SIG-M5 (cell line): ENCODE data around the gene PRDX3.
"Not testable (repeated sequence)": the region's sequence is repeated elsewhere in the genome, so short reads cannot be mapped to it uniquely, and the experiment has no call there.

Experiments used
- DNase-seq: peaks from one replicate; lab custom pipeline; 2025; lab: John Stamatoyannopoulos, UW

Gene PRDX3

GRCh38 chr10:119165171-119166117, 13.2 kb downstream of the PRDX3 start, which contains the start of gene SFXN4:
Gene SFXN4 (minus strand): TSS chr10:119165714. CDS start chr10:119165647, 67 bp downstream.
- no peak for DNase-seq

GRCh38 chr10:119162452-119163092, 16.0 kb downstream of the PRDX3 start:
- no peak for DNase-seq

GRCh38 chr10:119161680-119162451, 16.7 kb downstream of the PRDX3 start:
- DNase-seq, result no peak

GRCh38 chr10:119159332-119159731, 19.3 kb downstream of the PRDX3 start:
- no peak for DNase-seq

DNA sequence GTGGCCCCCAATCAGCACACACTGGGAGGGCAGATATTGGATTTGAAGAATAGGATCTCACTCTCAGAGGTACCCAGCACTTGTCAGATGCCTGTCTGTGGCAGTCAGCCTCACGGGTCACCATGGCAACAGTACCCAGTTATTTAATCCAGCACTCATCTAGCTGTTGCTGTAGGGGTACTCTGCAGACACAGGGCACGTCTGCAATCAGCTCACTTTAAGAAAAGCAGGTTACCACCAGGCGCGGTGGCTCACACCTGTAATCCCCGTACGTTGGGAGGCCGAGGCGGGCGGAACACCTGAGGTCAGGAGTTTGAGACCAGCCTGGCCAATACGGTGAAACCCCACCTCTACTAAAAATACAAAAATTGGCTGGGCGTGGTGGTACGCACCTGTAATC, 25.0 kb downstream of the PRDX3 start:
- DNase-seq, result no peak

DNA sequence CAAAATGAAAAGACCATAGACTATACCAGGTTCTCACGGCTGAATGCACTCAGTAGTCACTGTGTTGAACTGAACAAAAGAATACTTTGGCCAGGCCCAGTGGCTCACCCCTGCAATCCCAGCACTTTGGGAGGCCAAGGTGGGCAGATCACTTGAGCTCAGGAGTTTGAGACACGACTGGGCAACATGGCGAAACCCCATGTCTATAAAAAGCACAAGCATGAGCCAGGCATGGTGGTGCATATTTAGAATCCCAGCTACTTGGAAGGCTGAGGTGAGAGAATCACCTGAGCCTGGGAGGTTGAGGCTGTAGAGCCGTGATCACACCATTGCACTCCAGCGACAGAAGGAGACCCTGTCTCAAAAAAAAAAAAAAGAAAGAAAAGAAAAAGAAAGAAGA, 25.6 kb downstream of the PRDX3 start:
- DNase-seq, result no peak

DNA sequence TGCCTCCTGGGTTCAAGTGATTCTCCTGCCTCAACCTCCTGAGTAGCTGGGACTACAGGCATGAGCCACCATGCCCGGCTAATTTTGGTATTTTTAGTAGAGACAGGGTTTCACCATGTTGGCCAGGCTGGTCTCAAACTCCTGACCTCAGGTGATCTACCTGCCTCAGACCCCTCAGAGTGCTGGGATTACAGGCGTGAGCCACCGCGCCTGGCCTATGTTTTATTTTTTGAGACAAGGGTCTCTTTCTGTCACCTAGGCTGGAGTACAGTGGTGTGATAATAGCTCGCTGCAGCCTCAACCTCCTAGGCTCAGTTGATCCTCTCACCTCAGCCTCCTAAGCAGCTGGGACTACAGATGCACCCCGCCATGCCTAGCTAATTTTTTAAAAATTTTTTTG, 27.0 kb downstream of the PRDX3 start:
- not testable (repeated sequence) for DNase-seq

DNA sequence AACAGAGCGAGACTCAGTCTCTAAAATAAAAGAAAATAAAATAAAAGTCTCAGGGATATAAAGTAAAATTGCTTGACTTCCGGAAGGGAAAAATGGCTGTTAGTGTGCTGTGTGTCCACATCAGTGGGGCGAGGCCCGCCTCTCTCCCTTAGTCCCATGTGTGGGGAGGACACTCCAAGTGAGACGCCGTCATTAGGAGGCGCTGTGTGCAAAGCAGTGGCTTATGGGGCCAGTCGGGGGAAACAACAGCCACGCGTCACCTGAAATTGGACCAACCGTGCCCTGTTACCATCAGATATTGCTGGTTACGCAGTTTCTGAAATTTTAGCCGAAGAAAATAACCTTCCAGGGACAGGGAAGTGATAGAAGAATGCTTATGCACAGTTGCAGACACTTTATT, 28.9 kb downstream of the PRDX3 start:
- DNase-seq, result no peak

DNA sequence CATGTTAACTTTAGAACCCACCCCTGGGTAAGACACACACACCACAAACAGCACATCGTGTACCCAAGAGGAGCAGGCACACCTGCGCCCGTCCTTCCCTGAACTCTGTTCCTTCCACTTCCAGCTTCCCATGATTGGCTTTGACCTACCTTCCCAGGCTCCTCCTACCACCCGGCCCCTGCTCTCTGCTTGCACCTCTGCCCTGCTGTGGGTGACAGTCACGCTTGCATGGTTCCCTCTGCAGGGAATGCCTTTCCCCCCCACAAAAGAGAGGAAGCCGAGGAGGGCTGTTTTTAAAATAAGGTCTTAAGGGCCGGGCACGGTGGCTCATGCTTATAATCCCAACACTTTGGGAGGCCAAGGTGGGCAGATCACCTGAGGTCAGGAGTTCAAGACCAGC, 29.5 kb downstream of the PRDX3 start:
- no peak for DNase-seq

DNA sequence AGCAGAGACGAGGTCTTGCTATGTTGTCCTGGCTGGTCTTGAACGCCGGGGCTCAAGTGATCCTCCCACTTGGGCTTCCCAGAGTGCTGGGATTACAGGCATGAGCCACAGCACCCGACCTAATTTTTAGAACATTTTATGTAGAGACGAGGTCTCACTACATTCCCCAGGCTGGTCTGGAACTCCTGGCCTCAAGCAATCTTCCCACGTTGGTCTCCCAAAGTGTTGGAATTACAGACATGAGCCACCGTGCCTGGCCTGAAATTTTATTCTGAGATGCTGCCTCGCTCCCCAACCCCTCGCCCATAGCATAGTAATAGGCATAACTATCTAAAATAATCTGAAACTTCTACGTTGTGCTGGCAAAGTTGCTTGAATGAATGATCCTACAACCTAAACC, 35.0 kb downstream of the PRDX3 start:
- no peak for DNase-seq

DNA sequence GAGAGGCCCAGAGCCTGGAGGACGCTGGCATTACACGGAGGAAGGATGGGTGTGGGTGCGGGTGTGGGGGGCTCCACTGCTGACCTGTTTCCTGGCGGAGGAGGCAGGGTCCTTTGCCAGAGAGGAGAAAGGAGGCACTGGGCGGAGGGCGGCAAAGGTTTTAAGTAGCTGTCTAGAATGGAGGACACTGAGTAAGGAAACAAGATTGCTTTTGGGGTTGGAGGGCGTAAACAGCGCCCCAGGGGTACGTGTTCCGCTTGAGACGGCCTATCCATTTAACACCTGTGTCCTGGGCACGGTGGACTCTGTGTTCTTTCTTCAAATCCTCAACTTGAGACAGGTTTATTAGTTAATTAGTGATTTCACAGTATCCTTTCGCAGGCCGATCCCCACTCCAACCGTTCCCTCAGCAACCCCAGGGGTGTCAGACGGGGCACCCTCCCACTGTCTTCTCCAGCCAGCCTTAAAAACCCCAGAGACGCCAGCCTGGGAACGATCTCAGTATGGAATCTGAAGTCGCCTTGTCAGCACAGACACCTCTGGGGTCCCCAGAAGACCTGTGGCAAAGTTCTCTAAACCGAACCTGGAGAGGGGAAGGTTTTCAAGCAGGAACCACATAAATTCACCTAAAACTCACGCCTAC, 37.9 kb downstream of the PRDX3 start:
- no peak for DNase-seq

DNA sequence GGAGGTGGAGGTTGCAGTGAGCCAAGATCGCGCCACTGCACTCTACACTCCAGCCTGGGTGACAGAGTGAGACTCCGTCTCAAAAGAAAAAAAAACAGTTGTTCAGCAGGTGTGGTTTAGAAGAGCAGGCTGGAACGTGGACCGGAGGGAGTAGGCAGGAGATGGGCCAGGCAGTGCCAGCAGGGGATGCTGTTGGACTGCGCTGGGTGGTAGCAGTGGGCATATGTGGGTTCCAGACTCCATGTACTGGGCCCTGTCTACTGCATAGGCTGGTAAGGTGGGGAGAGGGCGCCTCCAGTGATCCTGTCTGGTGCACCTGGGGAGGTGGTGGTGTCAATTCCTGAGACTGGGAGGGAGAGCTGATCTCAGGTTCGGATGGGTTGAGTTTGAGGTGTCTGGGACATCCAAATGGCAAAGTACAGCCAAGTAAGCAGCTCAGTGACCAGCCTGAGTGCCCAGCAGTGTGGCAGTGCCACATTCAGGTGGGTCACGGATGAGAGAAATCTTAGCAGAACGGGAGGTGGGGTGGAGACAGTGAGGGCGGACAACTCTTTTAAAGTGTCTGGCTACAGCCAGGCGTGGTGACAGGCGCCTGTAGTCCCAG, 39.0 kb downstream of the PRDX3 start:
- no peak for DNase-seq

DNA sequence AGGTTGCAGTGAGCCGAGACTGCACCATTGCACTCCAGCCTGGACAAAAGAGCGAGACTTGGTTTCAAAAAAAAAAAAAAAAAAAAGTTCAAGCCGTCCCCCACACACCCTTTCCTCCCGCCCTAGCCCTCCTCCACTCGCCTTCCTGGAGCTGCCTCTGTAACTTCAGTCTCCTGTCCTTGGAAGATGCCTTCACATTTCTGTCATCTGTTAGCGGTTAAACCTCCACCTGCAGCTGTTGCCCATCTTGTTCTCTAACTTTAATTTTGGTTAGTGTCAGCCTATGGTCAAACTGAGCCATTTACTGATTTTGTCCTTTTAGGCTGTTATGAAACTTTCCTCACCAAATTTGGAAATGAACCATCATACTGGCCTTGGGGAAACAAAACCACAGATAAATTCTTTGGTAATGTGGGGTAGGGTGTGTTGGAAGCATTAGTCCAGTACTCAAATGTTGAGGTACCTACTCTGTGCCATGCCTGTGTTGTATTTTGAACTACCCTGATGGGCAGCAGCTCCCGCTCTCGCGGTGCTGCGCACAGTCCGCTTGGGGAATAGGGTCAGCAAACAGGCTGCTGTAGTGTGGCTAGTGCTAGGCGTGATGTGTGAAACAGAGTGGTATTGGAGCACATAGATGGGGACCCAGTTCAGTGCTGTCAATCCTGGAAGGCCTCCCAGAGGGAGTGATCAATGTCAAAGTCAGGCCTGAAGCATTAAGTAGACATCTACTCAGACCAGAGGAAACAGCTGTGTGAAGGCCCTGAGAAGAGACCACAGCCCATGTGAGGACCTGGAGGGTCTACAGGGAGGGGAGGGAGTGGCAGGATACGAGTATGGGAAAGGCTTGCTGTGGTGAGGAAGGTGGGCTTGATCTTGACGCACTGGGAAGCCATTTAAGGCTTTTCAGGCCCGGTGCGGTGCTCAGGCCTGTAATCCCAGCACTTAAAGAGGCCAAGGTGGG, 40.0 kb downstream of the PRDX3 start:
- no peak for DNase-seq

DNA sequence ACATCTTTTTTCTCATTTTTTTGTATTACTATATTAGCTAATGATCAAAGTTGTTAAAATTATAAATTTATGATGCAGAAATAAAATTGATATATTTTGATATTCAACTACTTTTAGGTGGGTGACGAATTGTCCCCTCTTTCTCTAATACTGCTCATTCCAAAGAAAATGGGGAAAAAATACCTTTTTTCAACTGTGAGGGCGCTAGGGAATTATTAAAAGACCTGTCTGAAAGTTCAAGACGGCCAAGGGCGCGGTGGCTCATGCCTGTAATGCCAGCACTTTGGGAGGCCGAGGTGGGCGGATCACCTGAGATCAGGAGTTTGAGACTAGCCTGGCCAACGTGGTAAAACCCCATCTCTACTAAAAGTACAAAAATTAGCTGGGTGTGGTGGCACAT, 40.7 kb downstream of the PRDX3 start:
- not testable (repeated sequence) for DNase-seq

DNA sequence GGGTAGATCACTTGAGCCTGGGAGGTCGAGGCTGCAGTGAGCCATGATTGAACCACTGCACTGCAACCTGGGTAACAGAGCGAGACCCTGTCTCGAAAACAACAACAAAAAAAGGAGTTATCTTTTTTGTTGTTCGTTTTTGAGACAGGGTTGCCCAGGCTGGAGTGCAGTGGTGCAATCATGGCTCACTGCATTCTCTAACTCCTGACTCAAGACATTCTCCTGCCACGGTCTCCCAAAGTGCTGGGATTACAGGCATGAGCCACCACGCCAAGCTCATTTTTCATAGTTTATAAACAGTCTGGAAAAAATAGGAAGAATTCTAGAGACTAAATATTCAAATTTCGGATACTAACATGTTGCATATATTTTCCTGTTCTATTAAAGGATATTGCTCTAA, 42.5 kb downstream of the PRDX3 start:
- DNase-seq, result no peak

- DNase-seq, result peak; percentile 74
Observed at GRCh38 chr10:119135513-119135881, 43.1 kb downstream of the PRDX3 start.

GRCh38 chr10:119133949-119134348, 44.7 kb downstream of the PRDX3 start:
- DNase-seq, result no peak

DNA sequence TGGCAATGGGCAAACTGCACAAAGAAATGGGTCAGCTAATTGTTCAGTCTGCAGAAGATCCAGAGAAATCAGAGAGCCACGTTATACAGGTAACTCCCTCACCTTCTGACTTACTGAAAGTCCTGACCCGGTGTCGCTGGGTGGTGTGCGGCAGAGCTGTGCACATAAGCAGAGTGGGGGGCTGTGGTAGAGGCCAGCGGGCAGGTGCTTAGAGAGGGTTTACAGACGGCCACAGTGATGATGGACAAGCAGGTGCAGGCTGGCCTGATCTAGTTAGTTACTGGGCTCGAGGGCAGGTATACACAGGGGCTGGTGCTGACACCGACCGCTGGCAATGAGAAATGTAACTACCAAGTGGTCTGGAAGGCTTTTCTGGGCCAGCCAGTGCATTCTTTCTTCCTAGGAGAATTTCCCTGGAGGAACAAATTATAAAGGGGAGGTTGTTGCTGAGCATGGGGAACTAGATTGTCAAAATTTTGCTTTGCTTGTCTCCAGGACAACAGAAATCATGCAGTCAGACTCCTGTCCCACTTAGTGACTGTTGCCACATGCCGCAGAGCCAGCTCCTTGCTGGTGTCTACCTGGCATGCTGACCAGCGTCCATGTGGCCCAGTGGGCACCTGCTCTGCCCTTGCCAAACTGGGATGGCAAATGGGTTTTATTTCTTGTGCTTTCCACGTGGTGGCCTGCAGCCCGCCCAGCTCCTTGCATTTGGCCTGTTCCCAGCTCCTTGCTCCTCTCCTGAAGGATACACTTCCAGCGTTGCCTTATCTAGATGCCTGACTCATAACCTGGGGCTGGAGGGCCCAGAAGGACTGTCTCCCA, 45.9 kb downstream of the PRDX3 start:
- no peak for DNase-seq

DNA sequence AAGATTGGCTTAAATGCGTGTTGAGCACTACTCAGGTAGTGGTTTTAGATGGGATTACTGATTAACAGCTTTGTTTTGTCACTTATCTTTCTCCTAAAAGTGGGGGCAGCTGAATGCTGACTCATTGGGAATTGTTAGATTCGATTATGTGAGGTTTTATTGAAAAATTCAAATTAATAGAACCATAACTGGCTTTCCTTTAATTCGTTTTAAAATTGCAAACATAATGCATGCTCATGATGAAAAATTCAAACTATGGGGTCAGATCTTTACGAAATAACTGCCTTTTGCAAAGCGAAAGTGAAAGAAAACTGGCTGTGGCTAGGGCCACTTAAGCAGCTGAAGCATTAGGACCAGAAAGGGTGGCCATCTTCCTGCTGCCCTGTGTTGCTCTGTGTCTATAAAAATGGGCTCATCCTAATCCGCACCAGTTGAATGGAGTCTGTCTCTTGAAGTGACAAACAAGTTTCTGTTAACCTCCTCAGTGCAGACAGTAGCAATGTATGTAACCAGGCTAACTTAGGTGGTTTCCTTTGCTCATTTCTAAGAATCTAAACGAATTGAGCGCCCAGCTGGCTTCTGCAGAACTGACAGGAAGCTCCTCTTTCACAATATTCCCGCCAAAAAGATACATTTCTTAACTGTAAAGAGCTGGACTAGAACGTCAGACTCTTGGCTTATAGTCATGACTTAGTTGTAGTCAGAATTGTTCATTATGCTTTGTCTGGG, 46.9 kb downstream of the PRDX3 start:
- DNase-seq, result peak; percentile 62
